Dermis blood vessel endothelial cell (primary cell): ENCODE results near the gene CD226. TPM values are rescaled to one million over a fixed set of nuclear protein-coding genes. Genes with fewer than 3 reads are reported as not detected.
"Not testable (repeated sequence)": the region's sequence is repeated elsewhere in the genome, so short reads cannot be mapped to it uniquely, and the experiment has no call there.

ENCODE experiments used
- DNase-seq: peaks from one replicate; pipeline ENCODE4 v3.0.0; 2010
- total RNA-seq: library from RNA; depleted of rRNA; stranded (reverse); fragments of >200 nt; gene quantifications from 2 replicates; pipeline ENCODE4 v1.2.3, GENCODE V29; 2014

CD226 gene
- 1.0 and 2.8 TPM in 2 replicates for total RNA-seq

DNA sequence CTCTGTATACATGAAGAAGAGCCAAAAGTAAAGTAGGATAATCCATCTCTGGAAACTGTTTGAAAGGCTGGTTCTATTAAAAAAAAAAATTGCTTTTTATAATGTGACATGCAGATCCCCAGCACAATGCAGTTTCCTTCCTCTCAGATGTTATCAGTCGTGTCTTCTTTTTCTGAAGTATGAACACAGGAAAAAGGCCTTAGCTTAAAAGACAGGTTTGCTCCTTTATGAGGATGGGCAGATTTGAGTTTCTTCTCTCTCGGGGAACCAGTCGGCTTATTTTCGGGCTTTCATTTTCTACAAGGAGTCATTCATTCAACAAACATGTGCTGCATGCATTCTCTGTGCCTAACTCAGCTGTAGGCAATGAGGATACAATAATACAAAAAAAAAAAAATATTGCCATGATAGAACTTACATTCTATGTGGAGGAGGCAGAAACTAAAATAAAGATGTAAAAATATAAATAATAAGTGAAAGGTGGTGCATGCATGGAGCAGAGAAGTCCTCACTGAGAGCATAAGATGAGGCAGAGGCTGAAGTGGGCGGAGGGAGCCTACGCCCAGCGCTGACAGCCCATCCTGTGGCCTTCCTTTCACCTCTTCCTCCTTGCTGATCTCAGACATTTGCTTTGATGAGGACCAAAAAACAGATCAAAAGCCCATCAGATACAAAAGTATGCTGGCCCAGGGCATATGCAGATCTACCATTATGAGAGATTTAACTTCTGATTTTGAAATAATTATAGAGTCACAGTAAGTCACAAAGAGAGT, at the start of gene CD226:
TSS of gene CD226 (minus strand) at position 513 of the 773 bp plus-strand sequence. CDS start at position 46, 467 bp downstream.
- DNase-seq = no peak

DNA sequence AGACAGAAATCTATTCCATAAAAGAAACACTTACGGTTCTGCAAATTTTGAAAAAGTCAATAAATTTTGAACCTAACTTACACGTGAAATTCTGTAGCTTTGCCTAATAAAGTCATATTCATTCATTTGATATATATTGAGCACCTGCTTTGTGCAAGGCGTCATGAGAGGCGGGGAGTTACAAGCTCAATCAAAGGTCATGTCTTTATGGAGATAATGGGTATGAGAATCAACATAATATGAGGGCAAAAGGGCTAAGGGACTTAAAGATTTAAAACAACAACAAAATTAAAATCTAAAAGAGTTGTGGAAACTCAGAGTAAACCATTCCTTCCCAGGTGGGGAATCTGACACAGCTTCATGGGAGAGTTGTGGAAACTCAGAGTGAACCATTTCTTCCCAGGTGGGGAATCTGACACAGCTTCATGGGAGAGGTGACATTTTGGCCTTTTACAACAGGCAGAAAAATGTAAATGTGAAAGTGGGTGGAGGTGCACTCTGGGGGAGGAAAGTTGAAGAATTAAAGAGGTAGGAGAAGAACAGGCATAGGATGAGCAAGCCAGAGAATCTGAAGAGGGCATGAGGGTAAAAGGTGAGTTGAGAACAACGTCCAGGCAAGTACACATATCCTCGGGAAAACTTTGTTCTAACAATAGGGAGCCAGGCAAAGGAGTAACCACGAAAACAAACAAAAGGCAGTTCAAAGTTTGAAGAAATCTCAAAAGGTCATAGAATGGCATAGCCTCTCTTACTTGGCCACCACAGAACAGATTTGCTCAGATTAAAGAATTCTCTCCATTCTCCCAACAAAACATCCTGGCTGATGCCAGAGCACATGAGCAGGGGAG, 49.5 kb upstream of the CD226 start:
- DNase-seq = no peak

DNA sequence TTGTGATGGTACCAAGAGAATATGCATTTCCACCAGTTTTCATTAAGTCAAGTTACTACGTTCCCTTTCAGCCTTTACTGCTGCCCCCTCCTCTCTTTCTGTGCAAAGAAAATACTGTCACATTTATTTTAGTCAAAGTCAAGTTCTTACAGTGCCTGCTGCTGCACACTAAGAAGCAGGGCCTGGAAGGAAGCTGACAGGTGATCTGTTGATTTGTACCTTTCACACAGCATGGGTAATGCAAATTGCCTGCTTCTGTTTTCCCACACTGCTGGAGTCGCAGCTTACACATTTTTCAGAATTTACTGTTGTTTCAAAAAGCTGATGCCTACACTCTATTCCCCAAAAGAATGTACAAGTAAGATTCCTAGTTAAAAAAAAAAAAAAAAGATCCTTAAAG, 48.7 kb upstream of the CD226 start:
- DNase-seq = no peak

DNA sequence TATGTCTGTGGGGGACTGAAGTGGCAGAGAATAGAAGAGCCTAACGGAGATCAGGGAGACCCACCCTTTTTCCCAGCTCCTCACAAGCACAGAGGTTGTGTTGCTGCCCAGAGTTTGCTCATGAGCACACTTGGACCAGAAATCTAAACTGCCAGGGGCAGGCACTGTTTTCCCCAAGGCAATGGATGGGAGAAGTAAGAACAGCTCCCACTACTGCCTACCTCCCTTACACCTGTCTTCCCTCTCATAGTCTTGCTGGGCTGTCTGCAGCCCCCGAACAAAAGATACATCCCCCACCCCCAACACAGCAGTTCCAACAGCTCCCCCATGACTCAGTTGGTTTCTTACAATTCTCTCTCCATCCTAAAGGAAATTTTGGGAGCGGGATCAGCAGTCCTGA, 48.1 kb upstream of the CD226 start:
- DNase-seq = no peak

DNA sequence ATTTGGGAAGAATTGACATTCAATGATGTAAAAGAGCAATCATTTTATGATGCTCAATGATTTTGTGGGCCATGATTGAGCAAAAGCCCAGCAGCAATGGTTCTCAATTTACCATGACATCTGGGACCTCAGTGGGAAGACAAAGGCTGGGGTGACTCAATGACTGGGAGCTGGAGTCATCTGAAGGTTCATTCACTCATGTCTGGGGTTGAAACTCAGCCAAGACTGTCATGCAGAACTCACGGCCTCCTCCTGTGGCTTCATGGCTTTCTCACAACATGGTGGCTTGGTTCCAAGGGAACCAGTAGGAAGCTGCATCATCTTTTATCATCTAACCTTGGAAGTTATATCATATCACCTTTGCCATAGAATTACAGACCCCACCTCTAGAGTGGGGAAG, 45.1 kb upstream of the CD226 start:
- no peak for DNase-seq

DNA sequence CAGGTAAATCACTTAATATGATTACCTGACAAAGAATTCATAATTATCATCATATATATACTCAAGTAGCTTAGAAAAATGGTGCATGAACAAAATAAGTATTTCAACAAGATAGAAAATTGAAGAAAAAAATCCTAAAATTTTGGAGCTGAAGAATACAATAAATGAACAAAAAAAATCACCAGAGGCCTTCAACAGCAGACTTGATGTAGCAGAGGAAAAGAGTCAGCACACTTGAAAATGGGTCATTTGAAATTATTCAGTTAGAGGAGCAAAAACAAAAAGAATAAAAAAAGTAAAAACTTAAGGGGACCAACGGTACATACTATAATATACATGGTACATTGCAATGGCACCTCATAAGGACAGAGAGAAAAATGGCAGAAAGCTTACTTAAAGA, 40.2 kb upstream of the CD226 start:
- DNase-seq = no peak

DNA sequence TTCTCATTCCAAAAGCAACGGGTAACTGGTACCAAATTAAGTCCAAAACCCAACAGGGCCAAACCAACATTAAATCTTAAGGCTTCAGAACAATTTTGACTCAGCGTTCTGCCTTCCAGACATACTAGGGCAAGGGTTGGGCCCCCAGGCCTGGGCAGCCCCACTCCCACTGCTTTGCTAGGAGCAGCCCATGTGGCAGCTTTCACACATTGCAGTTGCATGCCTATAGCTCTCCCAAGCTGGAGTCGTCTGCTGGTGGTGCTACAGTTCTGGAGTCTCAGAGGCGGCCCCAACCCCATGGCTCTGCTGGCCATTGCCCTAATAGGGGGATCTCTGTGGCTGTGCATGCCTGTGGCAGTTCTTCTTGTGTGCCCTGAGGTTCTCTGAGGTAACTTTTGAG, 37.6 kb upstream of the CD226 start:
- no peak for DNase-seq

DNA sequence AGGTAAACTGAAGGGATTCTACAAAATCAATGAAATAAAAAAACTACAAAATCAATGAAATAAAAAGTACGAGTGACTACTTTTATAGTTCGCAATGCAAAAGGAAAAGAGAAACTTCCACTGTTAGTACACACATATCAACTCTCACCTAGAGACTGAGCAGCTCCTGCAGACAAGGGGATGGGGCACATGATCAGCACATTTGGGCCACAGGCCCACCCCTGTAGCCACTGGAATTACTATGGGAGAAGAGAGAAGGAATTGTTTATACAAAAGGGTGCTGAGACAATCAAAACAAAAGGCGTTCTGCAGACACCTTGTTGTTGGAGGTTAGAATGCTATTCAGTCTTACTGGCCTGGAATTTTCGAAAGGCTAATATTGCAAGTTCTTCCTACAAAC, 34.7 kb upstream of the CD226 start:
- no peak for DNase-seq

DNA sequence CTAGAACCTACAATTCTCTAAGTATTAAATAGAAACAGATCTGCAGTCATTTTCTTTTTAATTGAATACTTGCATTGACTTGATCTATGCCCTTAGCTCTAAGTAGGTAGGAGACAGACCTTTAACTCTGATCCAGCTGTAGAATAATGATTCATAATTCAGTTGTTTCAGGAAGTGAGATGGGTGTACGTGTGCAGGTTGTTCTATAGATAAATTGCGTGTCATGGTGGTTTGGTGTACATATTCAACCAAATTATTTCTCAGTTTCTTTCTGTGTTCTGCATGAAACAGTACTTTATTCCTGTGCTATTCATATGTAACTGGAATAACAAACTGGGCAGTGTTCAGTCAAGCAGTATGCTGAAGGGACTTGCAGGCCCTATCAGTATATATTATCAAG, 34.3 kb upstream of the CD226 start:
- no peak for DNase-seq

DNA sequence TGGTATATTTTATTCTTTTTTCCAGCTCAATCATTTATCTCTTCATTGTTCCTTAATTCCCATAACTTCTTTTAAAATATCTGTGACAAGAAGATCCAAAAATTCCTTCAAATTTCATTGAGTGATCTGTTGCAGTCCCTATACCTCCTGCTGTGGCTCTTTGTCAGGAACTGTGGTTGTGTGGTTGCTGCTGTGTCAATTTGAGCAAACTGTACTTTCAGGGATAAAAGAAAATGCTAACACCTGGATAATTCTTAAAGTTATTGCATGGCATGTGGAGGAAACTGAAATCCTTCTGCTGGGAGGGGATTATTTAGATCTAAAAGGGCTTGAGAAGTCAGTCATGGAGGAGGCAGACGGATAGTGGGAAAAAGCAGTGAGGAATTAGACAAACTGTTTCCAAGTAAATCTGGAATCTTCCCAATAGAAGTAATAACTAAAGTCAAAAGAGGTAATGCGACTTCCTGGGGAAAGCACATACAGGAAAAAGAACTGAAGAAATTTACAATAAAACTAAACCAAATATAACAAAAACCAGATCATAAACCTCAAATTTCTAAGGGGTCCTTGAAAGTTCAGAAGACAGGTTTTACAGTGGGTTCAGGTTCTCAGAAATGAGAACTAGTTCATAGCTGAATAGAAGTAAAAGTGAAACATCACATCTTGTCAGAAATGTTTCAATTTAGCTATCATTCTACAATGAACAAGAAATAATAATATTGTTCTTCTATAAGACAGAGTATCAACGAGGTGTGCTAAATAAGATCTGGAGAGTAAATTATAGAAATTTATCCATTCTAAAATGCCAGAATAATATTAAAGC, 33.5 kb upstream of the CD226 start:
- DNase-seq = no peak

DNA sequence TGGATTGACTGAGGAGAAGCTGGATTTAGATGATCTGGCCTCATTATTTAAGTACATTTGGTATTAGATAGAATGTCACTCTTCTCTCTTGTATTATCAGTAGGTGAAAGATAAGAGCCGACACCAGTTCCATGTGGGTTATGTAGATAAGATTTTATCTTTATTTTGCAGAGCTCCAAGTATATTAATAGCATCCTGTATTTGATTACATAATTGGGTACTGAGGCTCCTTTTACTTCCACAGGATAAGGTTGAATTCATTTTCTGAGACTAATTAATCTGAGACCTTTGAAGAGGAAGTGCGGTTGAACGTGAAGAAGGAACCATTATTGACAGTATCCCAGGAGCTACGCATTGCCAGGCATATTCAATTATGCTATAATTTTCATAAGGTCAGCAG, 32.8 kb upstream of the CD226 start:
- DNase-seq = no peak

DNA sequence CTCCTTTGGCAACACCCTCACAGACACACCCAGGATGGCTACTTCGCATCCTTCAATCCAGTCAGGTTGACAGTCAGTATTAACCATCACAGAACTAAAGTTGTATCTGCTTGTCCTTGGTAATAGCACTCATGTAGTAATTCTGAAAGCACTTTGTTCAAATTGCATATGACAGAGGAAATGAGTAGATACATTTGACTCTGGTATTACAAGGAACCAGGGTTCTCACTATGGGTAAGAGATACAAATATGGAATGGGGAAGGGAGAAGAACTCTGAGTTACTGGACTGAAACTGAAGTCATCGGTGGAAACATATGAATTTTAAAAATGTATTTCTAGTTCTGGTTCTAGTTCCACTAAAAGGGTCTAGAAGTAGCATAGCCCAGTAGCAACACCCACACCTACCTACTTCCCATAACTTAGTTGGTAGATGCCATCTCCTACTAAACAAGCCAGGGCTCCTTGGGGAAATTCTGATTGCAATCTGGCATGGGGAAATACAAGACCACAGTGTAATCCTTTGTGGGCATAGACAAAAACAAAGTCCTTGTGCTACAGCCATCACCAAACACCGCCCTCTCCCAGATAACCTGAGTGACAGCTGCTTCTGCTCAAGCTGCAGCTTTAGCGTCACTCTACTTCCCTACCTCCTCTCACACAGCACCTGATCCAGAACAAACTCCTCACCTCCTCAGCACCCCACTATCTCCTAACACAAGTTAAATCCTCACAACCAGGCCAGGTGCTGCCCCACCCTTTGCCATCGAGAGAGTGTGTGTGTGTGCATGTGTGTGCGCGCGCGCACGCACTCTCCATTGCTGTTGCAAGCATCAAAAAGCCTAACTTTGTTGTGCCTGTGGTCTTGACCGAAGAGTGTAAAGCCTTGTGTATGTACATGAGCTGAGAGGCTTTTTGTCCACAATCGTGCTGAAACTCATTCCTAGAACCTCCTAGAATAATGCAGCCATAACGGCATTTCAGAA, 31.4 kb upstream of the CD226 start:
- DNase-seq = no peak

DNA sequence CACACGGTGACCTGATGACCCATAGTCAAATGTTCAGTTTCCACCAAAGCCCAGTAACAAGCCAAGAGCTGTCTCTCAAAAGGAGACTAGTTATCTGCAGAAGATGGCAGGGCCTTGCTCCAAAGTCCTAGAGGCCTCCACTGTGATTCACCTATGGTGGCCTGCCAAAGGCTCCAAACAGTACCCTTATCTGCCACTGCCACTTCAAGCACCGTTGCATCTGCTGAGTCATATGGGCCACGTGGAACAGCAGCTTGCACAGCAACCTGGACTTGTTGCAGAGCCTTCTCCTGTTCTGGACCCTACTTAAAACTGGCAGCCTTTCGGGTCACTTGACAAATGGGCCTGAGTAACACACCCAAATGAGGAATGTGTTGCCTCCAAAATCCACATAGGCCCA, 27.6 kb upstream of the CD226 start:
- DNase-seq = not testable (repeated sequence)

DNA sequence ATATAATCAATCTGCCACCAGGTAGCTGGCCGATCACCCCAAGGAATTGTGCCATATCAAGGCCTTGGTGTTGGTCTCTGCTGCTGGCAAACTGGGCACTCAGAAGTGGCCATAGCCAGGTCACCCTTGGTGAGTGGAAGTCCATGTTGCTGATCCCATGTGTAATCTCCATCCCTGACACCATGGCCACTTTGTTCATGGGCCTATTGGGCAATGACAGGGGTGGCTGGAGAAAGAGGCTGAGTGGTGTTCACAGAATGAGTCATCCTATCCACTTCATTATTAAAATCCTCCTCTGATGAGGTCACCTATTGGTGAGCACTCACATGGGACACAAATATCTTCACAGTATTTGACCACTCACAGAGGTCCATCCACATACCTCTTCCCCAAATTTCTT, 26.7 kb upstream of the CD226 start:
- no peak for DNase-seq

DNA sequence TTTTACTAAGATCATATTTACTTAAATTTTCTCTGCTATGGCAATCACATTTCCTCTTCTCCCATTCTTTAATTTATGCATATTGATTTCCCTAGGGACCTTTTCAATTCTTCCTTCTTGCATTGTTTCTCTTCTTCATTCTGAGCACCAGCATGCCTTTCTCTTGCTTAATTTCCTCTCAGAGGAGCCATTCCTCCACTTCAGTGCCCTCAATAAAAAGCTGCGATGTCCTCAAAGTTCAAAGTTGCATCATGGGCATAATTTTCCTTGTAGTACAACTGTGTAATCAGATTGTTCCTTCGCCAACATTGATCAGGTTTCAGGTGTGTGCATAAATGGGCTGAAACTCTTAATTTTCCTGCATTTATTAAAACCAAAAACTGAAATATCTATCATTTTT, 21.8 kb upstream of the CD226 start:
- no peak for DNase-seq

DNA sequence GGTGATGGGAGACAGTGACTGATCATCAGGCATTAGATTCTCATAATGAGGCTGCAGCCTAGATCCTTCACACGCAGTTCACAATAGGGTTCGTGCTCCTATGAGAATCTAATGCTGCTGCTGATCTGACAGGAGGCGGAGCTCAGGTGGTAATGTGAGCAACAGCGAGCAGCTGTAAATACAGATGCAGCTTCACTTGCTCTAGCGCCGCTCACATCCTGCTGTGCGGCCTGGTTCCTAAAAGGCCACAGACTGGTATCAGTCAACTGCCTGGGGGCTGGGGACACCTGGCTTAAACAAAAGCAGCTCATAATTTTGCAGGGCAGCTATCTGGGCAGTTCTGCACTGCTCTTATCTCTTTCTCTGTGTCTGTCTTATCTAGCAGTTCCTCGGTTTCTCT, 20.4 kb upstream of the CD226 start:
- no peak for DNase-seq

DNA sequence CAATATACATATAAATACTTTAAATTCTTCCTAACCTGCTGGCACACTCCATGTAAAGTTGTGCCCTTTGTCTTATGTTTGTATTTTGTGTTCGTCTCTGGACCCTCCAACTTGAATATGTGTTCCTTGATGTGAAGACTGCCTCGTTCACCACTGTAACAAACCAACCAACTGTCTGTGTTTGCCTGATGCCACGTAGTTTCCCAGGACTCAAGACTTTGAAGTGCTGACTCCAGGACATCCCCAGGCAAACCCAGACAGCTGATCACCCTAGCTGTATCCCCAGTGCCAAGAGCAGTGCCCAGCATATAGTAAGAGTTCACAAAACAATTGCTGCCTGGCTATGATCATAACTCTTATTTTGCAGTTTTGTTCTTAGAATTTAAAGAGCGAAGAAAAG, 15.5 kb upstream of the CD226 start:
- no peak for DNase-seq

DNA sequence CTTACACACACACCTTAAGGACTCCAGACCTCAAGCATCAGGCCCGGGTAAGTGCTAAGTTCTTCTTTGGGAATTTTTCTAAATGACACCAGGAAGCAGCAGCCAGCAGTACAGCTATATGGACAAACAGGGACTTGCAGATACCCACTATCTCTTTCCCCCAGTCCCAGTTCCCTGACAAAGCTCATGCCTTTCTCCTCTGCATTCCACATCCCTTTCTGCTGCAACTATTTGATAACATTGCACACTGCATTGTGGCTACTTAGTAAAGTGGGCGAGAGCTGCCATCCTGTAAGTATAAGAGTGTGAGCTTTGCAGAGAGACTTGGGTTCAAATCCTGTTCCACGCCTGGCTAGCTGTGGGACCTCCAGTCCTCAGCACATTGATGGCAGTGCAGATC, 14.0 kb upstream of the CD226 start:
- no peak for DNase-seq

DNA sequence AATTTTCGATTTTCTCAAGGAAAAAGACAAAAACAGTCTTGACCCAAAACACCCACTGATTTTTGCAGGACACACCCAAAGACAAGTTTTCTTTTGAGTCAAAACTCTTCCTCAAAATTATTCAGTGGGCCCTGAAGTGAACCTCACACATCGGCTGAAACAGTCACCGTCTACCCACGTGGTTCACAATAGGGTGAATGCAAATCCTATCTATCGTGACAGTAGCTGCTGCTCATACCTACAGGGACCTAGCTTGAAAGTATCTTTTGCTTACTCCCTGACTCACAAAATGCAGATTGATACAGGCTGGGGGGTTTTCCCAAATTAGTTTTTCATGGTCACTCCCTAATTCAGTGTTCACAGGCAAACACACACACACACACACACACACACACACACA, 10.7 kb upstream of the CD226 start:
- DNase-seq = no peak

DNA sequence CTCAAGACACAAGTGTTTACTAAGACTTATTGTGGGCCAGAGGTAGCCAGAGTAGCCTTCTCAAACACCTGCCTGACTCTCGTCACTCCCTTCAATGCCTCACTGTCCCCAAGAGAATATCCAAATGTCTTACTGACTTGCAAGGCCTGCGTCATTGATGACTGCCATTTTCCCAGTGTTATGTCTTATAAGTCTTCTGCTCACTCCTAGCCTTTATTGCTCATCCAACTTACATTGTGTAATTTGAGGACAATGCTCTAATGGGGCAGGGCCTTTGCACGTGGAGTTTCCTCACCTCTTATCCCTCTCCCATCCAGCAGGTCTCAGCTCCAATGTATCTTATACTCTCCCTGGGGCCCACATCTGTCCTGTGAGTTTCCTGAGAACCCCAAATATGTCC, 10.1 kb upstream of the CD226 start:
- DNase-seq = no peak

DNA sequence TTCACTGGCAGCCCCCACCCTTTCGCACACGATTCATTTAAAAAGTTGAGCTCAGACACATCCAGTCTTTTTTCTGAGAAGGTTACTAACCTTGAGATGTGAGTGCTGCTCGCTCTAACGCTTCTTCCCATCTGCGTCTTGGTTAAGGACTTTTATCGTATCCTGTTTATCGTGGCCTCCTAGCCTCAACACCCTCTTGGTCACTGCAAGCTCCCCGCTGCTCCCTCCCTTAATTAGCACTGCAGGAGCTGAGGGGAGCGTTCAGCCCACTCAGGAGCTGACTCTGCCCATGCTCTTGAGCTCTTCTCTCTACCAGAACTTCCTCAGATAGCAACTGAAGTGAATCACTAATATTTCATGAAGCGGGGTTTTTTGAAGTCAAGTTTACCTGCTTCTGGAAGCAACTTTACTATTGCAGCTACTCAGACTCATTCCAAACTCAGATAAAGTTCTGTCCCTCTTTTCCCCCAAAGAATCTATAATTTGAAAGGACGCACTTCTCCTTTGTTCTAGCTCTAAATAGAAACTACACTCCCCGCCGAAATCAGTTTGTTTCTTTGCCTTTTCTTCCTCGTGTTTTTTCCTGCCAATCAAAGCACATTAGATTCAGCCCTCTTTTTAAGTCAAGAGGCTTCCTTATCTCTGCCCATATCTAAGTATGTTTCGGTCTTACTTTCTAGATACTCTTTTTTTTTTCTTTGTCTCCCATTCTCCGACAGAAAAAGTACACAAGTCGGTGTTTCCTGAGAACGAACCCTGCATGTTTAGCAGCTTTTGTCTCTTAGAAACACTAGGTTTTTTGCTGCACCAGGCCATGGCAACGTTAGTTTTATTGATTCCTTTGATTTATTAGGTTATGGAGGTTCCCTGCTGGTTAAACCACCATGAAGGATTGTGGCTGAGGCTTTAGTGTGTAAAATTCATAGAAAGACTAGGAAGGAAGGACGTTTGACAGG, 9.3 kb upstream of the CD226 start:
- DNase-seq = no peak
